CD4-positive, alpha-beta T cell (primary cell): Measurements from ENCODE around the gene NOL12. TPM values are rescaled to one million over a fixed set of nuclear protein-coding genes. Genes with fewer than 3 reads are reported as not detected.

Experiments used
- ATAC-seq: fragments of 200-7000 bp; cut with Tn5 transposase; one replicate; pipeline ENCODE4 v1.10.0; 2022; ENCODE audit warnings: mild to moderate bottlenecking; ENCODE audit not compliant: poor library complexity
- CTCF ChIA-PET: fragments of 350-600 bp; sonication (Branson Sonifier 250); formaldehyde crosslinking; loops from one replicate; lab custom pipeline; 2021; ENCODE audit warnings: antibody characterized with exemption, inconsistent platforms; lab: Charles Lee
- POLR2A ChIA-PET: fragments of 350-600 bp; sonication (Branson Sonifier 250); formaldehyde crosslinking; loops from one replicate; lab custom pipeline; 2021; ENCODE audit warnings: antibody characterized with exemption, inconsistent platforms; lab: Charles Lee
- DNase-seq, 14 experiments: peaks; one replicate each; pipeline ENCODE4 v3.0.0-alpha.2; 2013 to 2020; ENCODE audit warnings: mixed read lengths in 2 of 14
- H3K27ac ChIP-seq, 2 donors: one replicate each; pipeline versions ENCODE4 v1.5.1 to v1.7.0; 2013; ENCODE audit warnings: low read length in 2 of 2, low read depth in 1 of 2, mild to moderate bottlenecking in 1 of 2
- H3K27me3 ChIP-seq, 2 experiments: 1 replicate in 1 of 2; 2 replicates in 1 of 2; pipeline versions ENCODE4 v1.6.1 to v1.7.0; 2013; ENCODE audit warnings: low read length in 2 of 2, control low read depth in 1 of 2, mild to moderate bottlenecking in 1 of 2, moderate library complexity in 1 of 2; ENCODE audit not compliant: insufficient read depth in 2 of 2, control insufficient read depth in 1 of 2
- H3K36me3 ChIP-seq: one replicate; pipeline ENCODE4 v1.6.1; 2013; ENCODE audit warnings: low read length, control low read depth; ENCODE audit not compliant: insufficient read depth
- H3K4me1 ChIP-seq: one replicate; pipeline ENCODE4 v1.6.1; 2013; ENCODE audit warnings: low read length, control low read depth; ENCODE audit not compliant: insufficient read depth
- H3K4me3 ChIP-seq: one replicate; pipeline ENCODE4 v1.5.1; 2013; ENCODE audit warnings: mild to moderate bottlenecking, low read length, moderate library complexity
- H3K9me3 ChIP-seq, 2 experiments: 1 replicate in 1 of 2; 2 replicates in 1 of 2; pipeline versions ENCODE4 v1.6.1 to v1.7.0; 2013; ENCODE audit warnings: low read length in 2 of 2, mild to moderate bottlenecking in 2 of 2, control low read depth in 1 of 2, moderate library complexity in 1 of 2; ENCODE audit not compliant: control insufficient read depth in 1 of 2, insufficient read depth in 1 of 2
- H3K27ac Mint-ChIP-seq: one replicate; pipeline ENCODE4 v1.8.0; 2020; ENCODE audit warnings: mixed read lengths
- H3K27me3 Mint-ChIP-seq: one replicate; pipeline ENCODE4 v1.8.0; 2021; ENCODE audit warnings: mixed read lengths
- H3K36me3 Mint-ChIP-seq: one replicate; pipeline ENCODE4 v1.8.0; 2021; ENCODE audit warnings: low read depth, mixed read lengths
- H3K4me1 Mint-ChIP-seq: one replicate; pipeline ENCODE4 v1.8.0; 2021; ENCODE audit warnings: low read depth, mixed read lengths
- H3K4me3 Mint-ChIP-seq: one replicate; pipeline ENCODE4 v1.8.0; 2020; ENCODE audit warnings: mild to moderate bottlenecking, mixed read lengths
- H3K9me3 Mint-ChIP-seq: one replicate; pipeline ENCODE4 v1.8.0; 2020; ENCODE audit warnings: mixed read lengths
- CTCF ChIP-seq: fragments of 200-600 bp; IDR thresholded peaks from one replicate; pipeline ENCODE4 v1.8.0; 2022; ENCODE audit warnings: antibody characterized with exemption, mild to moderate bottlenecking
- intact Hi-C, 2 experiments: fragments of 100-400 bp; cut with DNase I in 1 of 2; cut with micrococcal nuclease in 1 of 2; formaldehyde crosslinking; loops; one replicate each; pipeline versions ENCODE4 v1.15.1 to v1.9.0; 2023 to 2025; cut with DNase I, micrococcal nuclease
- total RNA-seq, 174 experiments: library from RNA in 2 of 174; stranded (reverse) in 2 of 174; gene quantifications; one replicate each; pipeline ENCODE4 v1.2.3 and lab custom pipeline; 2021 to 2026

NOL12 gene
- total RNA-seq, 2 experiments from 2014 or later, result 24.3 to 26.2 TPM

GRCh38 chr22:37657590-37658132, 28.5 kb upstream of the NOL12 start:
- Histone ChIP-seq H3K27ac (peak overlapping the region; percentile 48 to 78), H3K36me3 (peaks cover 20% of the 10 kb centered on the region), H3K9me3 (no peaks in the 10 kb centered on the region), H3K27me3 (no peaks in the 10 kb centered on the region), H3K4me1 (peaks cover 35% of the 10 kb centered on the region), H3K4me3 (peak overlapping the region; percentile 52)
- peaks cover 40% of the 10 kb centered on the region for H3K36me3 Mint-ChIP-seq
- intact Hi-C loops, result loop anchor here (1.0 to 2.0 kb wide), 3 partner anchors 15 to 20 kb away; no protein-coding TSS in a partner anchor
- peak overlapping the region; percentile 91 for H3K4me3 Mint-ChIP-seq
- peak overlapping the region; percentile 91 for H3K27ac Mint-ChIP-seq
- H3K27me3 Mint-ChIP-seq, result no peaks in the 10 kb centered on the region
- ChIA-PET POLR2A (interaction anchor here (0.9 to 9.8 kb wide), 20 partner anchors 8 to 882 kb away, joined by 3 to 256 read pairs (median 6); partner anchors contain the start of genes ANKRD54, GCAT, GGA1 and IFT27), CTCF (interaction anchor here (0.8 to 5.6 kb wide), 10 partner anchors 14 to 90 kb away, joined by 3 to 63 read pairs (median 5); partner anchors contain the start of gene LGALS1)
- DNase-seq, result no peak
- ATAC-seq, result no peak
- H3K9me3 Mint-ChIP-seq, result no peaks in the 10 kb centered on the region
- TF ChIP-seq CTCF, result no peak
- peaks cover 44% of the 10 kb centered on the region for H3K4me1 Mint-ChIP-seq

- TF ChIP-seq CTCF, result no peak
- Mint-ChIP-seq H3K9me3 (no peaks in the 10 kb centered on the region), H3K36me3 (peaks cover 33% of the 10 kb centered on the region), H3K27me3 (no peaks in the 10 kb centered on the region), H3K4me3 (peak within 1 kb of the TSS; percentile 91), H3K27ac (peak within 1 kb of the TSS; percentile 91), H3K4me1 (peaks cover 44% of the 10 kb centered on the region)
- Histone ChIP-seq H3K4me1 (peaks cover 35% of the 10 kb centered on the region), H3K36me3 (peaks cover 13% of the 10 kb centered on the region), H3K9me3 (no peaks in the 10 kb centered on the region), H3K4me3 (peak within 1 kb of the TSS; percentile 65), H3K27ac (peak within 1 kb of the TSS; percentile 48 to 78), H3K27me3 (no peaks in the 10 kb centered on the region)
- CTCF ChIA-PET, result interaction anchor here (0.9 to 5.6 kb wide), 8 partner anchors 13 to 91 kb away, joined by 3 to 63 read pairs (median 6); partner anchors contain the start of gene LGALS1
- DNase-seq, result peak; percentile 96 to 99 (median 99)
- intact Hi-C loops, result loop anchor here (1.0 to 2.0 kb wide), 3 partner anchors 16 to 19 kb away; no protein-coding TSS in a partner anchor
- ATAC-seq, result peak; percentile 94
- POLR2A ChIA-PET, result interaction anchor here (0.6 to 9.8 kb wide), 22 partner anchors 8 to 882 kb away, joined by 3 to 256 read pairs (median 6); partner anchors contain the start of genes ANKRD54, GCAT, GGA1 and IFT27
Observed at GRCh38 chr22:37658133-37659065, 27.7 kb upstream of the NOL12 start, which contains the start of gene PDXP. TSS of gene PDXP (plus strand) at chr22:37658723. CDS start at chr22:37658783, 60 bp downstream.
